Mesothelial cell of epicardium (in vitro differentiated cells): Measurements from ENCODE around the gene C14orf132. TPM values are rescaled to one million over a fixed set of nuclear protein-coding genes. Genes with fewer than 3 reads are reported as not detected.
A peak's percentile ranks its signal among the peaks of the same experiment; 100 is the strongest.

Source experiments
- DNase-seq, 2 experiments: peaks; one replicate each; pipeline ENCODE4 v3.0.0; 2021; ENCODE audit warnings: low spot score in 2 of 2; ENCODE audit not compliant: unreplicated experiment in 2 of 2
- H3K27ac Mint-ChIP-seq: 2 replicates; pipeline ENCODE4 v1.8.0; 2021; ENCODE audit warnings: mixed read lengths
- H3K27me3 Mint-ChIP-seq: 2 replicates; pipeline ENCODE4 v1.8.0; 2021; ENCODE audit warnings: low read depth, mixed read lengths
- H3K36me3 Mint-ChIP-seq: 2 replicates; pipeline ENCODE4 v1.8.0; 2021; ENCODE audit warnings: mixed read lengths
- H3K4me1 Mint-ChIP-seq: 2 replicates; pipeline ENCODE4 v1.8.0; 2021; ENCODE audit warnings: mixed read lengths
- H3K4me3 Mint-ChIP-seq: 2 replicates; pipeline ENCODE4 v1.8.0; 2021; ENCODE audit warnings: mild to moderate bottlenecking, moderate library complexity, mixed read lengths
- H3K9me3 Mint-ChIP-seq: 2 replicates; pipeline ENCODE4 v1.8.0; 2021; ENCODE audit warnings: mixed read lengths
- total RNA-seq: library from RNA; stranded (reverse); gene quantifications from 3 replicates; pipeline ENCODE4 v1.2.1, GENCODE V29; 2021
- TF ChIP-seq, protein P1 (sequence below): fragments of 200-600 bp; sonication (generic); IDR thresholded peaks from one replicate; pipeline ENCODE4 v1.5.0; 2021; ENCODE audit warnings: antibody characterized with exemption; ENCODE audit not compliant: unreplicated experiment

C14orf132 gene
- total RNA-seq, 1 donor from 2014 or later = 40.6 TPM

DNA sequence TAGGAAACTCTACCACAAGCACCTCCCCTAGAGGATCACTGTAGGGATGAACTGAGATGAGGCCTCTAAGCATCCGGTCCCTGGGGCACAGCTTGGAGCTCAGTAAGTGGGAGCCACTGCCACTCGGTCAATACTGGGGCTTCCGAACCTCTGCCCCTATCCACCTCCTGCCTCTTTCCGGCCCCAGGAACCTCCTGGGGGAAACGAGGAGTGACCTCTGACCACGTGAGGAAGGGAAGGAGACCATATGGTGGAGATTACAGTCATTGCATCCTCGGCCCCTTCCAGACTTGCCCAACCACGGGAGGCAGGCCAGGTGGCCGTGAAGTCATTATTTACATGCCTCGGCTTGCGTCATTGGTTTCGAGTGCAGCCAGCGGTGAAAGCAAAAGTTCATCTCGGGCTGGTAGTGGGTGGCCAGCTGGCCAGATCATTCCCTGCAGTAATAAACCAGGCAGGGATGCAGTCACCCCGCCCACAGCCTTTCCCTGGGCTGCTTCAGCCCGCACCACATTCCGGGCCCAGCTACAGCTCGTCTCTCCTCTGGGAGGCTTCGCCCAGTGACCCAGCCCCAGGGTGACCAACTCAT is 65.4 kb downstream of the C14orf132 start:
- H3K27ac Mint-ChIP-seq = no peak overlapping the region
- H3K27me3 Mint-ChIP-seq = no peaks in the 10 kb centered on the region
- TF ChIP-seq, protein P1, sequence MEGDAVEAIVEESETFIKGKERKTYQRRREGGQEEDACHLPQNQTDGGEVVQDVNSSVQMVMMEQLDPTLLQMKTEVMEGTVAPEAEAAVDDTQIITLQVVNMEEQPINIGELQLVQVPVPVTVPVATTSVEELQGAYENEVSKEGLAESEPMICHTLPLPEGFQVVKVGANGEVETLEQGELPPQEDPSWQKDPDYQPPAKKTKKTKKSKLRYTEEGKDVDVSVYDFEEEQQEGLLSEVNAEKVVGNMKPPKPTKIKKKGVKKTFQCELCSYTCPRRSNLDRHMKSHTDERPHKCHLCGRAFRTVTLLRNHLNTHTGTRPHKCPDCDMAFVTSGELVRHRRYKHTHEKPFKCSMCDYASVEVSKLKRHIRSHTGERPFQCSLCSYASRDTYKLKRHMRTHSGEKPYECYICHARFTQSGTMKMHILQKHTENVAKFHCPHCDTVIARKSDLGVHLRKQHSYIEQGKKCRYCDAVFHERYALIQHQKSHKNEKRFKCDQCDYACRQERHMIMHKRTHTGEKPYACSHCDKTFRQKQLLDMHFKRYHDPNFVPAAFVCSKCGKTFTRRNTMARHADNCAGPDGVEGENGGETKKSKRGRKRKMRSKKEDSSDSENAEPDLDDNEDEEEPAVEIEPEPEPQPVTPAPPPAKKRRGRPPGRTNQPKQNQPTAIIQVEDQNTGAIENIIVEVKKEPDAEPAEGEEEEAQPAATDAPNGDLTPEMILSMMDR = no peak
- H3K36me3 Mint-ChIP-seq = no peaks in the 10 kb centered on the region
- peaks cover 41% of the 10 kb centered on the region for H3K4me1 Mint-ChIP-seq
- no peak overlapping the region for H3K4me3 Mint-ChIP-seq
- DNase-seq = no peak
- H3K9me3 Mint-ChIP-seq = no peaks in the 10 kb centered on the region

DNA sequence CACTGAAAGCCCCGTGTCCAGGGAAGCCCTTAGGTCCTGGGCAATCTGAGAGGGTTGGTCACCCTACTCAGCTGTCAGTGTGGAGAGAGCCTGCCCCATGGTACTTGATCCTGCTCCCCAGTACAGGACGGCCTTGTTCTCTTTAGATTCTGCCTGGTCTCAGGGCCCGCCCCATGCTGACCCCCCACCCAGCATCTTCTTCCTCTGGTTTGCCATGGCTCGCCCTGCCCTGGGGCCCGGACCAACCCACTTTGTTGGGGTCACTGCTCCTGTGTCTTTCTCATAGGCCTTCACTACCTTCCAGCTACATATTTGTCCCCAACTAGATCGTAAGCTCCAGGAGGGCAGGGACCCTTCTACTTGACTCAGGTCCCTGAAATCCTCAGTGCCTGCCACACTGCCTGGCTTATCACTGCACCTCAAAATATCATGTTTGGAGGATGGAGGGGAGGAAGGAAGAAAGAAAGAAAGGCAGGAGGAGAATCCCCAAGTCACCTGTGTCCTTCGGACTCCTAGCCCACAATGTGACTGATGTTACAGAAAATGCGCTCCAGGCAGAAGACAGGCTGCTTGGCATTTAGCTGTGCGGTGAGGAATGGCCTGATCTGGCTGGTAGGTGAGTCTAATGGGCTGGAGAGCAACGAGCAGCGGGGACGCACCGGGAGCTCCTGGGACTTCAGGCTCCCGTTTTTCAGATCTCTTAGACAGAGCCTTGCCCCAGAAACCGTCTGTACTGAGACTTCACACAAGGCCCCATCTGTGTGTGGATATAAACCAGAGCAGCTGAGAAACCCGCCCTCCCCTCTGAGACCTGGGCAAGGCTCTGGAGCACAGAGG is 66.1 kb downstream of the C14orf132 start:
- H3K4me3 Mint-ChIP-seq = no peak overlapping the region
- TF ChIP-seq, protein P1 = no peak
- H3K4me1 Mint-ChIP-seq = peaks cover 39% of the 10 kb centered on the region
- no peak for DNase-seq
- H3K36me3 Mint-ChIP-seq = no peaks in the 10 kb centered on the region
- H3K9me3 Mint-ChIP-seq = no peaks in the 10 kb centered on the region
- H3K27ac Mint-ChIP-seq = peak overlapping the region; percentile 73
- no peaks in the 10 kb centered on the region for H3K27me3 Mint-ChIP-seq

DNA sequence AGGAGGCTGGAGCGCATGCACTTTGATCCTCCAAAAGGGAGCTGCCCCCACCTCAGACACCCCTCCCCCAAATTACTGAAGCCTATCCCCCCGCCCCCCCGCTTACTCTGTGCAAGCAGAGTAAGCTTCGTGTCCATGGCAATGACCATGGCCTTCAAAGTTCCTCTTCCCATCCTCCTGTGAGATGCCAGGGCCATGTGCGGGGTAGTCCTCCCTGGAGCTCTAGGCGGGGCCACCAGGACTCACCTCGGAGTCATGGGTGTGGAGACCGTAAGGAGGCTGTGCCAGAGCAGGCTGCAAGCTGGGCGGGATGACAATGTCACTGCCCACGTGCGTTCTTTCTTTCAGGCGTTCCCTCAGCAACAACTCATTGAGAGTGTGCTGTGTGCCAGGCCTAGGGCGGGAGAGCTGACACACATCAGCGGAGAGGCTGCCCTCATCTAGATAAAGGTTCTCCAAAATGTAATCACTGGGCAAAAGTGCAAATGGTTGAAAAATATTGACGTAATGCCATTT is 66.8 kb downstream of the C14orf132 start:
- TF ChIP-seq, protein P1 = no peak
- peaks cover 32% of the 10 kb centered on the region for H3K4me1 Mint-ChIP-seq

DNA sequence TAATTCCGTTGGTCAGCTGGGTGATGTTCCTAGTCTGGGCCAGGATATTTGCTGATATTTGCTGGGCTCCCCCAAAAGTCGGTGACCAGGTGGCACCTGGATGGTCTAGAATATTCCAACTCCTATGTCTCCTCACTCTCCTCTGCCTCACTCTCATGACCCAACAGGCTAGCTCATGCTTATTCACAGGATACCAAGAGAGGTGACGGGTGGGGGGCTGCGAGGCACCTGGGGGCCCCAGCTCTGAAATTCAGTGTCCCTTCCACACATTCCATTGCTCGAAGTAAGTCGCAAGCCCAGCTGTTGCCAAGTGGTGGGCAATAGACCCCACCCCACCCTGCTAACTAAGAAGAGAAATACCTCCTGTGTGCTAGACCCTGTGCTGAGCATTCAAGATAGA is 67.7 kb downstream of the C14orf132 start:
- TF ChIP-seq, protein P1 = no peak
- H3K27ac Mint-ChIP-seq = no peak overlapping the region
- DNase-seq = no peak
- H3K4me3 Mint-ChIP-seq = no peak overlapping the region
- H3K27me3 Mint-ChIP-seq = no peaks in the 10 kb centered on the region
- H3K4me1 Mint-ChIP-seq = peaks cover 29% of the 10 kb centered on the region
- H3K36me3 Mint-ChIP-seq = no peaks in the 10 kb centered on the region
- H3K9me3 Mint-ChIP-seq = no peaks in the 10 kb centered on the region

More for the DNA sequence above, 66.8 kb downstream of the C14orf132 start:
- H3K36me3 Mint-ChIP-seq = no peaks in the 10 kb centered on the region
- DNase-seq = no peak
- H3K27ac Mint-ChIP-seq = no peak overlapping the region
- no peaks in the 10 kb centered on the region for H3K27me3 Mint-ChIP-seq
- H3K4me3 Mint-ChIP-seq = no peak overlapping the region
- H3K9me3 Mint-ChIP-seq = no peaks in the 10 kb centered on the region

DNA sequence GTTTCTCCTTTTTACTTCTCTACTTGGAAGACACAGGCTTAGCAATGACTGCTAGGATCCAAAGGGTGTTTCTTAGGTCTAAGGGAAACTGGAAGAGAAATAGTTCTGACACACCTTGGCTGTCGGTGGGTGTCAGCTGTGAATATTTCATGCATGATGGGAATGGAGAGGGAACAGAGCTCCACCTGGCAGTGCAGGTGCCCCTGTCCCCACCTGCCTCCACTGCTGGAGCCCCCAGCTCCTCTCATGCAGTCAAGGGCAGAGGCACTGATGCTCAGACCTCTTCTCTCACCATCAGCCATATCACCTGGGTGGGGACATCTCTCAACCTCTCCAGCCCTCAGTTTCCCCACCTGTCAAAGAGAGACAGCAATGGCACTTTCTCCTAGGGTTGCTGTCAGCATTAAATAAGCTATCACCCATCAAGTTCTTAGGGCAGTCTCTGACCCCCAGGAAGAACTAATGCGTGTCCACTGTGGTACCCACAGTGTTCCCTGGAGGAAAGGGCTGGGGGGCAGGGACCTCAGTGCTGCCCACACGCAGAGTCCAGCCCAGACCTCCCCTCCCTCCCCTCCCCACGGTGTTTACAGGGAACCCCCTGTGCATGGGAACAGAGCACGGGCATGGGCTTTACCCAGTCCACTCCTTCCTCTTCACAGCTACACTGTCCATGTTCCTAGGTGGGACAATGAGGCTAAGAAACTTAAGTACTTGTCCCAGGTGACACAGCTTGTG is 69.1 kb downstream of the C14orf132 start:
- Mint-ChIP-seq H3K36me3 (no peaks in the 10 kb centered on the region), H3K4me3 (no peak overlapping the region), H3K9me3 (peaks cover 6% of the 10 kb centered on the region), H3K27ac (no peak overlapping the region), H3K27me3 (no peaks in the 10 kb centered on the region), H3K4me1 (peaks cover 27% of the 10 kb centered on the region)
- DNase-seq = no peak
- TF ChIP-seq, protein P1 = no peak
